ENCODE results near the gene GMDS. TPM values are rescaled to one million over a fixed set of nuclear protein-coding genes. Genes with fewer than 3 reads are reported as not detected.

The GMDS gene
- total RNA-seq, 2 experiments from 2014 or later: 13.9 to 16.4 TPM

- ATAC-seq (ENCODE audit: poor library complexity): no peak
- H3K27me3 Mint-ChIP-seq: no peaks in the 10 kb centered on the region
- TF ChIP-seq CTCF (IDR thresholded peaks at IDR 0.05): no peak
- peak overlapping the region; percentile 94 for H3K4me3 Mint-ChIP-seq
- H3K9me3 Mint-ChIP-seq: no peaks in the 10 kb centered on the region
- H3K4me1 ChIP-seq (ENCODE audit: insufficient read depth, low read length): peaks cover 29% of the 10 kb centered on the region
- peaks cover 69% of the 10 kb centered on the region for H3K4me1 Mint-ChIP-seq (ENCODE audit: low read depth)
- intact Hi-C loops (cut with DNase I, micrococcal nuclease): loop anchor here in 1 of 2 experiments (5.0 to 10.0 kb wide), 5 partner anchors 520 to 1890 kb away; partner anchors contain the start of genes ECI2, EXOC2 and WRNIP1
- ChIA-PET CTCF (no interaction called here), POLR2A (no interaction called here)
- H3K36me3 Mint-ChIP-seq (ENCODE audit: low read depth): peaks cover 32% of the 10 kb centered on the region
- peak in 2 of 14 experiments; percentile 7 to 9 for DNase-seq
- H3K27ac Mint-ChIP-seq: peak overlapping the region; percentile 81
- no peaks in the 10 kb centered on the region for H3K9me3 ChIP-seq (ENCODE audit: control insufficient read depth in 1 of 2, insufficient read depth in 1 of 2, low read length in 2 of 2)
- peaks cover 3% of the 10 kb centered on the region for H3K36me3 ChIP-seq (ENCODE audit: insufficient read depth, low read length)
- peak overlapping the region in 1 of 2 donors; percentile 43 for H3K27ac ChIP-seq (ENCODE audit: low read depth in 1 of 2, low read length in 2 of 2)
- H3K27me3 ChIP-seq (ENCODE audit: control insufficient read depth in 1 of 2, insufficient read depth in 2 of 2, low read length in 2 of 2): no peaks in the 10 kb centered on the region
- peak overlapping the region; percentile 97 for H3K4me3 ChIP-seq (ENCODE audit: low read length)
Observed at GRCh38 chr6:2244261-2245102, 923 bp downstream of the GMDS start.

GRCh38 chr6:2242311-2242710, 3.1 kb downstream of the GMDS start:
- ChIA-PET CTCF (no interaction called here), POLR2A (no interaction called here)
- H3K9me3 Mint-ChIP-seq: no peaks in the 10 kb centered on the region
- H3K36me3 ChIP-seq (ENCODE audit: insufficient read depth, low read length): no peaks in the 10 kb centered on the region
- intact Hi-C loops (cut with DNase I, micrococcal nuclease): loop anchor here in 1 of 2 experiments (5.0 to 10.0 kb wide), 4 partner anchors 522 to 1892 kb away; partner anchors contain the start of genes ECI2, EXOC2 and WRNIP1
- peak overlapping the region; percentile 8 for H3K4me3 Mint-ChIP-seq
- H3K4me1 Mint-ChIP-seq (ENCODE audit: low read depth): peaks cover 60% of the 10 kb centered on the region
- H3K27ac ChIP-seq (ENCODE audit: low read depth in 1 of 2, low read length in 2 of 2): no peak overlapping the region
- no peaks in the 10 kb centered on the region for H3K27me3 ChIP-seq (ENCODE audit: control insufficient read depth in 1 of 2, insufficient read depth in 2 of 2, low read length in 2 of 2)
- ATAC-seq (ENCODE audit: poor library complexity): no peak
- no peak for DNase-seq
- H3K36me3 Mint-ChIP-seq (ENCODE audit: low read depth): peaks cover 17% of the 10 kb centered on the region
- no peaks in the 10 kb centered on the region for H3K27me3 Mint-ChIP-seq
- H3K27ac Mint-ChIP-seq: no peak overlapping the region
- H3K4me1 ChIP-seq (ENCODE audit: insufficient read depth, low read length): peaks cover 25% of the 10 kb centered on the region
- no peak overlapping the region for H3K4me3 ChIP-seq (ENCODE audit: low read length)
- no peaks in the 10 kb centered on the region for H3K9me3 ChIP-seq (ENCODE audit: control insufficient read depth in 1 of 2, insufficient read depth in 1 of 2, low read length in 2 of 2)
- no peak for TF ChIP-seq CTCF (IDR thresholded peaks at IDR 0.05)

GRCh38 chr6:2240961-2241360, 4.4 kb downstream of the GMDS start:
- no peak for ATAC-seq (ENCODE audit: poor library complexity)
- Mint-ChIP-seq H3K9me3 (no peaks in the 10 kb centered on the region), H3K36me3 (ENCODE audit: low read depth) (peaks cover 7% of the 10 kb centered on the region), H3K4me1 (ENCODE audit: low read depth) (peaks cover 48% of the 10 kb centered on the region), H3K27me3 (no peaks in the 10 kb centered on the region), H3K27ac (no peak overlapping the region), H3K4me3 (no peak overlapping the region)
- DNase-seq: no peak
- H3K27me3 ChIP-seq (ENCODE audit: control insufficient read depth in 1 of 2, insufficient read depth in 2 of 2, low read length in 2 of 2): no peaks in the 10 kb centered on the region
- H3K27ac ChIP-seq (ENCODE audit: low read depth in 1 of 2, low read length in 2 of 2): no peak overlapping the region
- POLR2A ChIA-PET: no interaction called here
- peaks cover under 1% of the 10 kb centered on the region for H3K36me3 ChIP-seq (ENCODE audit: insufficient read depth, low read length)
- no peaks in the 10 kb centered on the region for H3K9me3 ChIP-seq (ENCODE audit: control insufficient read depth in 1 of 2, insufficient read depth in 1 of 2, low read length in 2 of 2)
- intact Hi-C loops (cut with DNase I, micrococcal nuclease): loop anchor here in 1 of 2 experiments (5.0 to 10.0 kb wide), 4 partner anchors 524 to 1894 kb away; partner anchors contain the start of genes ECI2, EXOC2 and WRNIP1
- CTCF ChIA-PET: no interaction called here
- no peak for TF ChIP-seq CTCF (IDR thresholded peaks at IDR 0.05)
- peaks cover 16% of the 10 kb centered on the region for H3K4me1 ChIP-seq (ENCODE audit: insufficient read depth, low read length)
- no peak overlapping the region for H3K4me3 ChIP-seq (ENCODE audit: low read length)

Data from CD4-positive, alpha-beta T cell (primary cell).